Esophagus squamous epithelium (tissue), 4 donors: ENCODE measurements around the gene MARVELD1.

Experiments used
- CTCF ChIP-seq, 6 experiments: fragments of 450-650 bp in 4 of 6; fragments of 200-600 bp in 2 of 6; sonication (generic) in 2 of 6; IDR thresholded peaks; one replicate each; pipeline ENCODE4 v1.5.1; 2016 to 2019; ENCODE audit warnings: antibody characterized with exemption in 6 of 6, mild to moderate bottlenecking in 4 of 6, moderate library complexity in 4 of 6
- POLR2A ChIP-seq, 4 donors: fragments of 450-650 bp; IDR thresholded peaks; one replicate each; pipeline ENCODE4 v1.6.1; 2017; ENCODE audit warnings: antibody characterized with exemption in 4 of 4, mild to moderate bottlenecking in 4 of 4, moderate library complexity in 3 of 4

GRCh38 chr10:97682042-97682441, 31.5 kb upstream of the MARVELD1 start:
- no peak for TF ChIP-seq CTCF (IDR thresholded peaks at IDR 0.05)
- TF ChIP-seq POLR2A (IDR thresholded peaks at IDR 0.05) = no peak
